Right renal pelvis (tissue), 4 donors: Measurements from ENCODE around the gene MYORG. TPM values are rescaled to one million over a fixed set of nuclear protein-coding genes. Genes with fewer than 3 reads are reported as not detected.

ENCODE experiments used
- DNase-seq, 4 donors: peaks; one replicate each; pipeline ENCODE4 v3.0.0-alpha.2; 2013; ENCODE audit warnings: low read depth in 4 of 4, low spot score in 3 of 4, missing footprints in 1 of 4
- polyA plus RNA-seq, 4 donors: library from polyadenylated mRNA; unstranded; fragments of 120-200 nt; gene quantifications; one replicate each; pipeline ENCODE4 v1.2.1, GENCODE V29; 2013; ENCODE audit not compliant: insufficient read length in 4 of 4

MYORG gene
- polyA plus RNA-seq, 4 donors = 7.6 to 11.5 (median 9.6) TPM

GRCh38 chr9:34385561-34386230 lies 9.0 kb upstream of the MYORG start:
- no peak for DNase-seq

GRCh38 chr9:34384368-34385165 lies 7.9 kb upstream of the MYORG start:
- DNase-seq = no peak

- DNase-seq = no peak
These were observed 7.2 kb upstream of the MYORG start for GRCh38 chr9:34383904-34384303.

DNA sequence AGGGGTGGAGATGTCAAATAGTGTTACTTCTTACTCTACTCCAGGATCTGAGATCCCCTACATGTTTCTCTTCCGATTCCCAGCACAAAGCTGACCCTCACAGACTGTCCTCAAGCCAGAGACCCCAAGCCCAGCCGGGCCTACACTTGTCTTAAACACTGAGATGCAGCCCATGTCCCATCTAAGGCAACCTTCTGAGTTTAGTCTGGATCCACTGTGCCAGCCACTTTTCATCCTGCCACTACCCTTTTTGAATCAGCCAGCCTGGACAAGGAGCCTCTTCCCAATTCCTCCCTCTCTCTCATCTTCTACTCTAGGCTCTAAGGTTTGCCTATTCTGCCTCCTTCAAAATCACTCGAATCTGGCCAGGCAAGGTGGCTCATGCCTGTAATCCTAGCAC lies 6.2 kb upstream of the MYORG start:
- no peak for DNase-seq

- DNase-seq = no peak
These were observed 5.4 kb upstream of the MYORG start for GRCh38 chr9:34382054-34382453.

- no peak for DNase-seq
These were observed 4.6 kb upstream of the MYORG start for GRCh38 chr9:34381323-34381722.

DNA sequence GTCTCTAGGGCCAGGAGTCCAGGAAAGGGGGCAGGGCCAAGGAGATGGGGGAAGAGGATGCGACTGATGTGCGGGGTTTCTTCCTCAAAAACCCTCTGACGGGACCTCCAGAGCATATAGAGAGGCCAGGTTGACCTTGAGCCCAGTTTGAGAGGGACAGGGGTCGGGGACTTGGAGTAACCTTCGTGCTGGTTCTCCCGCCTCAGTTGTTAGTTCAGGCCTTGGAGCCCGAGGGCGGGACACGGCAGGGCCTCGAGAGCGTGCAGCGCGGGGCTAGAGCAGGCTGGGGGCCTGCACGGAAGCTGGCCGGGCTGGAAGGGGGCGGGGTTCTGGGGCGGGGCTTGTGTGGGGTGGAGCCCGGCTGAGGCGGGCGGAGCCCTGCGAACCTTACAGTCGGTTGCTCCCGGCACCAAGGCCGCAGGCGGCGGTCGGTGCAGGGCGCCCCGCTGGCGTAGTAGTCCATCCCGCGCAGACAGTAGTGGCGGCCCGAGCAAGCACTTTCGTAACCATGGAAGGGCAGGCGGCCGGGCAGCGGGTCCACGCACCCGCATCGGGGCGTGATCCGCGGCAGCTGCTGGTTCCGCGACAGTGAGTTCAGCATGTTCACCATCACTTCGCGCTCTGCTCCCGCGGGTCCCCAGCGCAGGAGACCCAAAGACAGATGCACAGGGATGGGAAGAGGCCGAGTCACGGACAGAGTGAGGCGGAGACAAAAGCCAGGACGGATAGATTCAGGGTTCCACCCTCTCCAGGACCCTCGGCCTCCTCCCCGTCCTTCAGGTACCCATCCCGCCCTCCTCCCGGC lies 4.0 kb upstream of the MYORG start:
- DNase-seq = peak in 2 of 4 donors; percentile 44 to 45

DNA sequence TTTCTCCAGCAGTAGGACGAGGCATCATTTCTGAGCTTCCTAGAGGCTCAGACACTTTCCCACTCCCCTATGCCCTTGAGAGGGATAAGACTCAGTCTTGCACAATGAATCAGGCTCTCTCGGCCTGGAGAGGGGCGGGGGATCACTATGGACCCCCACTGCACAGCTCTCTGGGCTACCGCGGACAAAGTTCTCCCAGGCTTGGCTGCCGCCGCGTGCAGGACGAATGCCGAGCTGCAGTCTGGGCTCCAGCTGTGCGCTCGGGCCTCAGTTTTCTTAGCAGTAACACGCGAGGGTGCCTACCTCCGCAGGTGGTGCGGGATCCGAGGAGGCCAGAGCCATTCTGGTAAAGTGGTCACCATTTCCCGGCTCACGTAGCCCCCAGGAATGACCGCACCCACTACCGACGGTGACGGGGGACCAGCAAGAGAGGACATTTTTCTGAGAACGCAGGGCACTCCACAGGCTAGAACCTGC lies 3.4 kb upstream of the MYORG start:
- no peak for DNase-seq

DNA sequence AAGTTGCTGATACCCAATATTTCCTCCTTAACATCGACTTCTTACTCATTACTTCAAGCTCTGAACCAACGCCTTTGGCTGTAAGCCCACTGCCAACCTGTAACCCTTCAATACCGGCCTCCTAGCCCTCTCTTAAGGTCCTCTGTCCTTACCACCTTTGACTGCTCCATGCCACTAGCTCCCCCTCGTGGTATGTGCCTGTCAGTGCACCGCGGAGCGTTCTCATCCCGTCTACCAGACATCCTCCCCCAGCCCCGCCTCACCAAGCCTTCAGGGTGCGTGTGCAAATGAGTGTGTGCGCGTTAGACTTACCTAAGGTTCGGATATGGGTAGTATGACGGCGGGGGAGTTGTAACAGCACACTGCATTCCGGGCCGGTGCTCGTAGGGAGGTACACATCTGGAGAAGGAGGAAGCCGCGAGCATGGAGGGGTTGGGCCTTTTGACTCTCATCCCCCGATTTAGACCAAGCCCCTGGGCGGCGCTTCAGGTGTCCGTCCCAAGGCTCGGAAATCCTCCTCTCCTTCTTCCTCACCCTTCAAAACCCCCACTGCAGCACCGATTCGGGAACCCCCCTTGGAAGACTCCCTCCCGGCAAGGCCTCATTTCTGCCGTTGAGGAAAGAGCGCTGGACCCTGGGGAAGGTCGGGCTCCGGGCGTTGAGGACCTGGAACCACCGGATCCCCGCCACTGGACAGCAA lies 2.8 kb upstream of the MYORG start:
- DNase-seq = peak in 3 of 4 donors; percentile 58 to 66 (median 65)

DNA sequence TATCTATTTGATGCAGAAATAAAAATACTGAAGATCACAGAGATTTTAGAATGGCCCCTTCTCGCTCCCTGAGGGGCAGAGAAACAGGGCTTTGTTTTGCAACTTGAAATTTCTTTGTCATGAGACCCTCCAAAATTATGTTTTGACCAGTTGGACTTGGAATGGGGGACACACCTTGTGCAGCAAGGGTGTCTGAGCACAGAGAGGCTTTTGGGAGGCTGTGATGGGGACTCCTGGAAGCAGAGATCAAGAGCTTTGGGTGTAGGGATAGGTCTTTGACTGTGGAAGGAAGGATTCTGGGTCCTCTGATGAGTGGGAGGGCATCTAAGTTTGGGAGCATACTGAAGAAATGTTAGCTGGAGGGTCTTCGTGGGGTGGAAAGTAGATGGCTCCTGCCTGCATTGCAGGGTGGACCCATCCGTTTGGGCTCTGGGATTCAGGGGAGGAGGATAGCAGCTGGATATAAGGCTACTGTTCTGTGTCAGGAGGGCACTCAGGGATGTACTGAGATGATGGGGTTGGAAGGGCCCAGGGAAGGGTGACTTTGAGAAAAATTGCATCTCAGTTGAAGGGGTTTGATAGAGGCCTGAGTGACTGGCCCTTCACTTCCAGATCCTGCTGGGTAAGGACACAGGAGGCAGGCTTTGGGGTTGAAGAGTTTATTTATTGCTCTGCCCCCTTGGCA lies 1.8 kb upstream of the MYORG start:
- DNase-seq = no peak

DNA sequence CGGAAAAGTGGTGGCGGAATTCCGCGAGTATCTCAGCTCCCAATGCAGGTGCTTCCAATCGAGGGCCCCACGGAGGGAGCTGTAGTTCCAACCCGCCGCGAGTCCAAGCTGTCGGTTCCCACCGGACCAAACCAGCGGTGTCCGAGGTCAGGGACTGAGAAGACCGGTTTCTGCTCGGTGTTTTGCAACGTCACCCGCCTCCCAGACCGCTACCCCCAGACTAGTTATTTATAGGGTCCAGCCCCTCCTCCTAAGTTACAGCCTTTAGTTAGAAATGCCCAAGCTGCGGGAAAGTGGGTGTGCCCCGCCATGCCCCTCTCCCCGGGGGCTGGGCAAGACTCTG lies 677 bp upstream of the MYORG start:
- no peak for DNase-seq

DNA sequence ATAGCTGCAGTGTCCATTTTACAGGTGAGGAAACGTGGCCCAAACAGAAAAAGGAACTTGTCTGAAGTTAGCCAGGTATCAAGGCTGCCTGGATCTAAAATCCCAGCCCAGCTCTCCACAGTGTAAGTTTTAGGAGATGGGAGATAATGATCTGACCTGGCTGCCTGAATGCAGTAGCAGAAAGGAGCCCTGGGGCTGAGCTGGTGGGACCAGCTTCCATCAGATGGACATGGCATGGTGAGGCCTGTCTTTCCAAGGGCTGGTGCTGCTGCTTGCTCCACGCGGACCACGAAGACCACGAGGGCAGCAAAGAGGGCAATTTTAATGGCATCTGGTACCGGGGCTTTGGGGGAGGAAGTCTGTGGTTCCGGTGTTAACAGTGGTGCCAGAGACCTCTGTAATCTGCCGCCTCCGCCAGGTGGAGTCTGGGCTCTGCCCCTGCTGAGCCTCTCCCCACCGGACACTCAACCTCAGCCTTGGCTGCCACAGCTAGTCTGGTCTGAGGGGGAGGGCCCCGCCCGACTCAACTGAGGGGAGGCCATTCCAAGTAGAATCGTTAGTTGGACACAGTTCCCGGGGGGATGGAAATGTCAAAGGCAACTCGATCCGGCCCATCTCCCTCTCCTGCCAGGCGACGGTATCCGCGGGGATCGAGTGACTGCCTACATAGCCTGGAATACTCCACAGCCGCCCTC lies 650 bp downstream of the MYORG start:
- no peak for DNase-seq

GRCh38 chr9:34374905-34375552 lies 1.7 kb downstream of the MYORG start:
- DNase-seq = no peak

DNA sequence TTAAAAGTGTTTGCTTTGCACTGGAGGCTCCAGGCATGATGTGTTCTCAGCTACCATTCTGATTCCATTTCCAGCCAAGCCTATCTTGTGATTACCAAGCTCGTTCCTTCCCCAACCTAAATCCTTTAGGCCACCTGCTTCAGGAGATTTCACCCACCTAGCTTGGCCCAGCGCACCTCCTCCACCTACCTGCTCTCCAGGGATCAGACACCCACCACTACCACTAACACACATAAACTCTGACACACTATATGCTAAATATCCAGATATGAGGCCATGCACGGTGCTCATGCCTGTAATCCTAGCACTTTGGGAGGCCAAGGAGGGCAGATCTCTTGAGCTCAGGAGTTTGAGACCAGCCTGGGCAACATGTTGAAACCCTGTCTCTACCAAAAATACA lies 2.4 kb downstream of the MYORG start:
- no peak for DNase-seq

DNA sequence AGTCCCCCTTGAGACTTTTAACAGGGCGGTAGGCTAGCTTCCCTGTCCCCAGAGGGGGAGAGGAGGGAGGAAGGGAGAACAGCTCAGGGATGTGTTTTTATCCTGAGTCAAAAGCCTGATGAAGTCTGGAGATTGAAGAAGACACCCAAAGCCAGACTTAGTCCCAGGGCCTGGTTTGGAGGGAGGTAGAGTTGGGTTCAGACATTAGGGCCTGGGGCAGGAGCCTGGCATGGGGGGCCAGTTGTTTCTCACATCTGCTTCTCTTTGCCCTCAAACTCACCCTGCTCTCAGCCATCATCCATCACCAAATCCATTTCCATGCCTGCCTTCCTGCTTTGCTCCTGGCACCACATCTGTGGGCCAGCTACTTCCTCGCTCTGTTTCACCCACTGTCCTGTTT lies 2.9 kb downstream of the MYORG start:
- DNase-seq = no peak

GRCh38 chr9:34372467-34373011 lies 4.2 kb downstream of the MYORG start:
- DNase-seq = no peak

- DNase-seq = no peak
These were observed 4.7 kb downstream of the MYORG start for GRCh38 chr9:34371886-34372466.
